Activated CD4-positive, alpha-beta T cell treated with anti-CD3 and anti-CD28 coated beads, Interleukin-2, amount 50 U/mL, for 24 hours (primary cell): ENCODE measurements around the gene CDC14A.

Experiments
- DNase-seq, 2 donors: peaks; one replicate each; pipeline ENCODE4 v3.0.0-alpha.2; 2020; ENCODE audit warnings: low read depth in 1 of 2, low spot score in 1 of 2

The CDC14A gene

GRCh38 chr1:100530880-100531487, 178.7 kb downstream of the CDC14A start:
- DNase-seq: no peak

GRCh38 chr1:100532645-100533044, 180.3 kb downstream of the CDC14A start:
- DNase-seq: no peak

GRCh38 chr1:100535264-100535663, 183.0 kb downstream of the CDC14A start:
- no peak for DNase-seq

- no peak for DNase-seq
Measured at GRCh38 chr1:100536031-100536430, 183.7 kb downstream of the CDC14A start.

GRCh38 chr1:100538913-100539835, 186.9 kb downstream of the CDC14A start:
- peak in 1 of 2 donors; percentile 20 for DNase-seq

GRCh38 chr1:100539836-100540536, 187.7 kb downstream of the CDC14A start:
- peak in 1 of 2 donors; percentile 10 for DNase-seq

- no peak for DNase-seq
Measured at GRCh38 chr1:100542285-100542684, 190.0 kb downstream of the CDC14A start.

- DNase-seq: no peak
Measured at GRCh38 chr1:100543640-100544039, 191.3 kb downstream of the CDC14A start.

GRCh38 chr1:100544791-100545190, 192.5 kb downstream of the CDC14A start:
- no peak for DNase-seq

- no peak for DNase-seq
Measured at GRCh38 chr1:100545855-100546254, 193.5 kb downstream of the CDC14A start.

- DNase-seq: no peak
Measured at GRCh38 chr1:100552031-100552430, 199.7 kb downstream of the CDC14A start.

GRCh38 chr1:100552922-100553321, 200.6 kb downstream of the CDC14A start:
- no peak for DNase-seq

GRCh38 chr1:100556181-100556580, 203.9 kb downstream of the CDC14A start:
- no peak for DNase-seq

GRCh38 chr1:100556925-100557605, 204.8 kb downstream of the CDC14A start:
- no peak for DNase-seq

GRCh38 chr1:100557606-100557953, 205.3 kb downstream of the CDC14A start:
- no peak for DNase-seq

- DNase-seq: no peak
Measured at GRCh38 chr1:100565533-100565932, 213.2 kb downstream of the CDC14A start.

- no peak for DNase-seq
Measured at GRCh38 chr1:100565937-100566699, 213.8 kb downstream of the CDC14A start.

GRCh38 chr1:100567062-100567461, 214.8 kb downstream of the CDC14A start:
- no peak for DNase-seq
